HG02763 (cell line): Measurements from ENCODE around the gene CYTIP.
A peak's percentile ranks its signal among the peaks of the same experiment; 100 is the strongest.
"Not testable (repeated sequence)": the region's sequence is repeated elsewhere in the genome, so short reads cannot be mapped to it uniquely, and the experiment has no call there.

Experiments used
- ATAC-seq: cut with Tn5 transposase; IDR thresholded peaks from one replicate; pipeline ENCODE4 v1.9.1; 2021; ENCODE audit warnings: mild to moderate bottlenecking, moderate library complexity; ENCODE audit not compliant: unreplicated experiment

The CYTIP gene

DNA sequence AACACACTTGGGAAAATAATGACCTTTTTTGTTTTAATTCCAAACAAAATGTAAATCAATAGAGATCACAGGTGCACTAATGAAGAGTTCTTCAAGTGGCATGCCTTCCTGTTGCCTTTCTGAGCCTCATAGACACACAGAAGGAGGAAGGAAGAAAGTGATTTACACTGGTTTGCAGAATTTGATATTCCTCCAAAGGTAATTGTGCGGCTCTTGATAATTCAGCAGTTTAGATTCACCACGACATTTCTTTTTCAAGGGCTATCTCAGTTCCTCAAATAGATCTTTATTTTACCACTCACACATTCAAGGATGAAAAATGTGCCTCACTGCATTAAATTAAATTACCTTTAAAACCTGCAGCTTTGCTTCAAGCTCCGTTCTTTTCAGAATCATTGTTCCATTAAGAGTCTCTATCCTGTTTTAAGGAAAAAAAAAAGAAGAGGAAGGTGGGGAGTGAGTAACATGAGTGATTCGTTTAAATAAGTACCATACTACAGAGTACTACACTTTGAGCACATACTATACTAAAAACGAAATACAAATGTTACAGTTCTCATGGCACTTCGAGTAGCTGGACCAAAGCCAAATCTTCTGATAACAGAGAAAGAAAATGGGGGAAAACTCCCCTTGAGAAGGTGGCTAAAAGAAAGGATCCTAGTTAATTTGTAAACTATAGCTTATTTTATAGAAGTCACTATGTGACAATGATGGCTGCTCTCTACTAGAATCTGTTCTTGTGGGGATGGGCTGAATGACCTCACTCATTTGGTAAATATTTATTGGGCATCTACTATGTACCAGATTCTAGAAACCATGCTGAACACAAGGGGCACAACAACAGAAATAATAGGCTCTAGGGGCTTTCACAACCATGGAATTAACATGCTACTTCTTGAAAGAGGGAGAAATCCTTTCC lies 16.6 kb downstream of the CYTIP start:
- no peak for ATAC-seq

DNA sequence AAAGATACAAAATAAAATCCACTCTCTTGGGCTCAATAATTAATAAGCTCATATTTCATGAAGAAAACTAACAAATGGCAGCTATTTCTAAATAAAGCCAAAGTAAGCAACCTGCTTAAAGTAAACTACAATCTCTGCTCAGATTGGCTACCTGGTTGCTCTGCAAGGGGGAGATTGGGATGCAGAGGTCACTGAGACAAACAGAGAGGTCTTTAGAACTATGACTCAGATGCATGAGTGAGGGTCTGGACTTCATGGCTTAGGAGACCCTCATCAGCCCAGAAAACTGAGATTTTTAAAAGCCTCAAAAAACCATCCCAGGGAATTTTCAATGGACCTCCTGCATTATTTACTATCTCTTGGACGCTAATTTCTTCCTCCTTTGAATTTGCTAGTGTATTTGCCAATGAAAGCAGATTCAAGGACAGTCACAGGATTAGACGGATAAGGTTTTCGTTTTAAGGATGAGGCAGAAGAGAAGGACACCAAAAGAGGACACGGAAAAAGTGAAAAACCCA lies 17.4 kb downstream of the CYTIP start:
- ATAC-seq = no peak

DNA sequence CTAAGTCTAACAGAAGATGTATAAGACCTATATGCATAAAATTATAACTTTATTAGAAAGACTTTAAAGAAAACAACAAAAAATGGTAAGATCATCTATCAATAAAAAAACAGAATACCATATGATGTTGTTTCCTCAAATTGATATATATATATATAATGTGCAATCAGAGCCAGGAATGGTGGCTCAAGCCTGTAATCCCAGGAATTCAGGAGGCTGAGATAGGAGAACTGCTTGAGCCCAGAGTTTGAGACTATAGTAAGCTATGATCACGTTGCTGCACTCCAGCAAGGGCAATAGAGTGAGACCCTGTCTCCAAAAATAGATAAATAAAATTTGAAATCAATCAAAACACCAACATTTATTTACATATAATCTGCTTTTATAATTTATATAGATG lies 19.5 kb downstream of the CYTIP start:
- no peak for ATAC-seq

DNA sequence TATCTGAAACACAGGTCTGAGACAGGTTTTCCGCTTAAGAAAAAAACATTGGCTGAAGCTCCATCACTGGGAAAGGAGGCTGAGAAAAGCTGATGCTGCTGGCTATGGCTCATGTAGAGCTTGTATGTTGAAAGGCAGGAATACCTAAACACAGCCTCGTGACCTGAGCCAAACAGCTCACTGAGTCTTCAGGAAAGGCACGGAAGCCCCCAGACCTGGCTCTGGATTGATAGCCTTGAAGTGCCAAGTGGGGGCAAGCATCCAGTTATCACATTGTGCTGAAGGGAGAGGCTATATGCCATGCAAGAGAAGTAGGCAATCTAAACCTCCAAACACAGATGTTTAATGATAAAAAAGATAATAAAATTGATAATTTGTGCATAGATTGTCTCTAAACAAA lies 21.9 kb downstream of the CYTIP start:
- no peak for ATAC-seq

DNA sequence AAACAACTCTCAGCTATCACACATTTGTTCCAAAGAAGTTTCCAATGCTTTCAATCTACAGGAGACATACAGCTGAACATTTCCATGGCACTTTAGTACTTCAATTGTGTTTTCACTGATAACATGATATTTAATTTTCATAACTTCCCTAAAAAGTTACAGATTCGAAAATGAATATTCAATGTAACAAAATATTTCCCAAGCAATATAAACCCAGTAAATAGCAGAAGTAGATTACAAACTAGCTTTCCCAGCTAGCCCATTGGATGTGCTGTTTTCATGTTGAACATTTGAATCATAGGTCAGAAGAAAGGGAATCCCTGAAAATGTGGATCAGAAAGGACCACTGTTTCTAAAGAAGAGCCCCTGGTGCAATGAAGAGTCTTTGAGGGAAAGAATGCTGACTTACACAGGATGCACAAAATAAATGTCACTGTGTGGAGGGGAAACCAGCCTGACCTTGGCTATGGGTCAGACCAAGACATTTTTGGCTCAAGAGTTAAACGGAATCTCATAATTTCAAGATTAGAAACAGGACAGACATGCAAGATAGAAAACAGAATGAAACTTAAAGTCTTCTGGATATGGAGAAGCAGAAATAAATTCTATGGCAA lies 22.5 kb downstream of the CYTIP start:
- ATAC-seq = no peak

DNA sequence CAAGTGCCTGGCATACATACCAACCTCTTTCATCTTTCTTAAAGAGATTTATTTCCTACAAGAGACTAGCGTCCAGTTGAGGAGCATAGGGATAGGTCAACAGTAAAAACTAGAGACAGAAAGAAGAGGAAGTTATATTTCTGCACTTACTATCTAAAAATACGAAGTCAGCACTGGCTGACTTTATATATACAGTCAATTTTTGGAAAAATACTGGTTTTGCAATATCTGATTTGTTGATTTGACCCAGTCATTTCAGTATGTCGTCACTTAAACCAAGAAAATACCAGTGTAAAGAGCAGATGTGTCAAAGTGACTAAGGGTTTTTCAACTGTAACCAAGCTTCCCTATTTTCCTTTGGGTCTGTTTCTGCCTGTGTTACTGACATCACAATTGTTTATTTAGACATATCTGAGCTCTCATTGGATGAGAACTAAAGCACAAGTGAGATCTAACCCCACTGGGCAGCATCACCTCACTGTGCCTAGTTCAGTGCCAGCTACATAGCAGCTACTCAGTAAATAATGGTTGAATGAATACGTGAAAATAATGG lies 23.0 kb downstream of the CYTIP start:
- ATAC-seq = no peak

DNA sequence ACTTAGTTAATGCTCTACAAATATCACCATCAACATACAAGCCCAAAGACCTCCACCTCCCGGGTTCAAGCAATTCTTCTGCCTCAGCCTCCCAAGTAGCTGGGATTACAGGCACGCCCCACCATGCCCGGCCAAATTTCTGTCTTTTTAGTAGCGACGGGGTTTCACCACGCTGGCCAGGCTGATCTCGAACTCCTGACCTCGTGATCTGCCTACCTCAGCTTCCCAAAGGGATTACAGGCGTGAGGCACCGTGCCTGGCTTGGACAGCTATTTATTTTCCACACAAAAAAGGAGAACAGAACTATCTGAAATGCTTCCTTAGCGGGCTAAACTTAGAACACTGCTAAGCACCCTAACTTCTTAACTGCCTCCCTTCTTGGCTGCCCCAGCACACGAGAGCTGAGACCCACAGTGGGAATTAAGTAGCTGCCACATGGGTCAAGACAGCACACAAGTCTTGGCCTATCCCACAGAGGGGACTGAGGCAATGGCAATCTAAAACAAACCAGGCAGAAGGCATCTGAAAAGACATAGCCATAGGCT lies 24.8 kb downstream of the CYTIP start:
- no peak for ATAC-seq

DNA sequence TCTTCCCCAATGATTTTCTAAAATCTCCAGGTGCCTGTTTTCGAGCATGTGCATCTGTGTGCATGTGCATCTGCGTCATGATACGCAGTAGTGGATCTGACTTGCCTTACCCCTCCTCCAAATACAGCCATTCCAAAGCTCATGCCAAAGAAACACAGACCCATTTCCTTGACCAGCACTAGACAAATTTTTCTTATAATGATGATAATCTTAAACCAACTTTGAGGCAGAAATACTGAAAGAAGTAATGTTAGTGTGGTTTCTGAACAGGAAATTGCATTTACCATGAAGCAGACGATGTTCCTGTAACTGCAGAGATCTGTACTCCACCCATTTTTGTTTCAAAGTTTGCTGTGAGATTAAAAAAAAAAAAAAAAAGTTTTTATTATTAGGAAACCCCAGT lies 25.6 kb downstream of the CYTIP start:
- no peak for ATAC-seq

DNA sequence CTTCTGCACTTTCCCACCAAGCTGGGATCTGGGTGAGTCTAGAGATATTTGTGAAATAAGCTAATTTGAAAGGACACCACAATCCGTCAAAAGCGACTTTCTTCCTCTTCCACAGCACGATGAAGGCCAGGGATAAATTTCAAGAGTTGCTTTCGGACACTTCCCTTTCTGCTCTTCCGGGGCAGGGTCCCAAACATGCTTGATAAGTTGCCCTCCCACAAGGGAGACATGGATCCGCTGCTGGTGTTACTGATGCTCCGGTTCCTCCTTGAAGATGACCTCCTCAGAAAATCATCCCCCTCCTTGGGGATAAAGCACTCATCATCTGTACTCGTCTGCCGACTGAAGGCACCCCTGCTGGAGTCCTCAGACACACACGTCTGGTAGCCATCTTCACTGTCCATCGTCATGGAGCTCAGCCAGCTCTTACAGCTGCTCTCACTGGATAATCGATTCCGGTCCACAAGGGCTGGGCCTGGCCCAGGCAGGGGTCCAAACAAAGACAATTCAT lies 28.2 kb downstream of the CYTIP start:
- no peak for ATAC-seq

DNA sequence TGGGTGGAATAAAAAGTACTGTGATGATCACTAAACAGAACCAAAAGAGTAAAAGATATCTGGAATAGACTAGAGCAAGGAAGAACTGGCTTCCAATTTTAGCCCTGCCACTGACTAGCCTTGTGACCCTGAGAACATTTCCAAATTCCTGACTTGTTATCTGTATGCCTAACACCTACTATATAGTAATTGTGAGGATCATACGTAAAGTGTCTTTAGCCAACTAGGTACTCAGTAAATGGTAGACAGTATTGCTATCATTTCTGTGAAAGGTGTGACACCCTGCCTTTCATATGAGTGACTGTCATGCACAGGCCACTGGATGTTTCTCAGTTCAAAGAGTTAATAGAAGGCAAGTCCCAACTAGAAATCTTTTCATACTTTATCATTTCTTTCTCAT lies 29.8 kb downstream of the CYTIP start:
- ATAC-seq = peak; percentile 16

DNA sequence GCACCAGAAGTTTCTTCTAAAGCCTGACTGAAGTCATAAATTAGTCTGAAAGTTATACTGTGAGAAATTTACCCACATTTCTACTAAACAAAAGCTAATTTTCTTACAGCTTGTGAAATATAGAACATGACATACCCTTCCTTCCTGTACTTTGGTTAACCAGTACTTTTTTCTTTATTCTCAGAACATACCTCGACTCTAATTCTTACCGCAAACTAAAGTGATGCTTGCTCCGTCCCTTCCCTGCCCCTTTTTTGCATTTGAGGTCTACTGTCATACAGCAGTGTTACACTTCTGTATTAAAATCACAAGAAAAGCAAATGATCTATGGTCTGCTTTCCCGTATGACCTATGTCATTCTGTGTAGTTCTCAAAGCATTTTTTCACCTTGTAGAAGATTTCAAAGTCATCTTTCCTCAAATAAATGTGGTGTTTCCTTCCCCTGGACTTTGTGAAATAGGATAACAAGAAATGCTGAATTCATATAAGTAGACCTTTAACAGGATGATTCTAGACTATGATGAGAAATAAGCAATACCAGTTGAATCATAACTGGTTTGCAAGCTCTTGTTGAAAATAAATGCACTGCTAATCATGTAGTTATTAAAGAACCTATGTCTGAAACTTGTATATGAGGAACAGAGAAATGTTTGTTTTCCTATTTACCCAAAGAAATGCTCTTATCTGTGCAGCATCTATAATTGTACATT lies 30.4 kb downstream of the CYTIP start:
- peak; percentile 81 for ATAC-seq

DNA sequence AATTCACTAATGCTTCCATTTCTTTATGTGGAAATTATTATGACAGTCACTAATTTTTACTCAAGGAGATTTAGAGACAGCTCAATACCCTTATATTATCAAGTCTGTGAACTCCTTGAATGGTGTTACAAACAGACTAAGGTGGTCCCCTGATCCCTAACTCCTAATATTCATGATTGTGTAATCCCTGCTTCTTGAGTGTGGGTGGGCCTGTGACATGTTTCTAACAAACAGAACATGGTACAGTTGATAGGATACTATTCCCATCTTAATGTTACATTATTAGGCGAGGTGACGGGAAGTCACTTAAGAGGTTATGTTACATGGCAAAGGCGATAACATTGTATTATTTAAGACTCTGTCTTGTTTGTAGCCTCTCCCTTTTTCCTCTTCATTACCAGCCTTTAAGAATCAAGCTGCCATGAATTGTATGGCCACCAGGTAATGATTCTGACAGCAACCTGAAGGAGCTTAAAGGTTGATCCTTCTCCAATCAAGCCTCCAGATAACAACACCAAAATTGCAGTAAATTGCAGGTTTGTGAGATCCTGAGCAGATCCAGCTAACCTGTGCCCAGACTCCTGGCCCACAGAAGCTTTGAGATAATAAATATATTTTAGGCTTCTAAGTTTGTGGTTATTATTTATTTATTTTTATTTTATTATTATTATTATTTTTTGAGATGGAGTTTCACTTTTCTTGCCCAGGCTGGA lies 32.1 kb downstream of the CYTIP start:
- no peak for ATAC-seq

DNA sequence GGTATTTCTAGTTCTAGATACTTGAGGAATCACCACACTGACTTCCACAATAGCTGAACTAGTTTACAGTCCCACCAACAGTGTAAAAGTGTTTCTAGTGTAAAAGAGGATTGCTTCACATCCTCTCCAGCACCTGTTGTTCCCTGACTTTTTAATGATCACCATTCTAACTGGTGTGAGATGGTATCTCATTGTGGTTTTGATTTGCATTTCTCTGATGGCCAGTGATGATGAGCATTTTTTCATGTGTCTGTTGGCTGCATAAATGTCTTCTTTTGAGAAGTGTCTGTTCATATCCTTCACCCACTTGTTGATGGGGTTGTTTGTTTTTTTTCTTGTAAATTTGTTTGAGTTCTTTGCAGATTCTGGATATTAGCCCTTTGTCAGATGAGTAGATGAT lies 38.5 kb downstream of the CYTIP start:
- ATAC-seq = not testable (repeated sequence)

DNA sequence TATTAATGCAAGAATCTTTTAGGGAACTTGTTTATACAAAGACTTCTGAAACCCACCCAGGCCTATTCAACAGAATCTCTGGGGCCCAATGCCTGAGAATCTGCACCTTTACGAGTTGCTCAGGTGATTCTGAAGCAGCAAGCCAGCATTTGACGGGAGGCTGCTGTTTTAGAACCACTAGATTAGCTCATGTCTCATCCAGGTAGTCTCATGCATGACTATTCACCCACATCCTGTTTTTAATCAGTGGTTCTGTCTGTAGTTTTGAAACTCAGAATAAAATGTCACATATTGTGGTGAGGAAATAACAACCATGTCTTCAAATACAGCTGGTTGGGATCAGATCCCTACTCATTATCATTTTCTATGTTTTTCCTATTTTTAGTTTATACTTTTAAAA lies 39.5 kb downstream of the CYTIP start:
- ATAC-seq = peak; percentile 94

DNA sequence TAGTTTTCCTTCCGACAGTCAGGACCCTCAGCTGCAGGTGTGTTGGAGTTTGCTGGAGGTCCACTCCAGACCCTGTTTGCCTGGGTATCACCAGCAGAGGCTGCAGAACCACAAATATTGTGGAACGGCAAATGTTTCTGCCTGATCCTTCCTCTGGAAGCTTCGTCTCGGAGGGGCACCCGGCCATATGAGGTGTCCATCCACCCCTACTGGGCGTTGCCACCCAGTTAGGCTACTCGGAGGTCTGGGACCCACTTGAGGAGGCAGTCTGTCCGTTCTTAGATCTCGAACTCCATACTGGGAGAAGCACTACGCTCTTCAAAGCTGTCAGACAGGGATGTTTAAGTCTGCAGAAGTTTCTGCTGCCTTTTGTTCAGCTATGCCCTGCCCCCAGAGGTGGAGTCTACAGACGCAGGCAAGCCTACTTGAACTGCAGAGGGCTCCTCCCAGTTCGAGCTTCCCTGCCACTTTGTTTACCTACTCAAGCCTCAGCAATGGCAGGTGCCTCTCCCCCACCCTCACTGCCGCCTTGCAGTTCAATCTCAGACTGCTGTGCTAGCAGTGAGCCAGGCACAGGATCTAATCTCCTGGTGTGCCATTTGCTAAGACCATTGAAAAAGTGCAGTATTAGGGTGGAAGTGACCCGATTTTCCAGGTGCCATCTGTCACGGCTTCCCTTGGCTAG lies 40.9 kb downstream of the CYTIP start:
- not testable (repeated sequence) for ATAC-seq

DNA sequence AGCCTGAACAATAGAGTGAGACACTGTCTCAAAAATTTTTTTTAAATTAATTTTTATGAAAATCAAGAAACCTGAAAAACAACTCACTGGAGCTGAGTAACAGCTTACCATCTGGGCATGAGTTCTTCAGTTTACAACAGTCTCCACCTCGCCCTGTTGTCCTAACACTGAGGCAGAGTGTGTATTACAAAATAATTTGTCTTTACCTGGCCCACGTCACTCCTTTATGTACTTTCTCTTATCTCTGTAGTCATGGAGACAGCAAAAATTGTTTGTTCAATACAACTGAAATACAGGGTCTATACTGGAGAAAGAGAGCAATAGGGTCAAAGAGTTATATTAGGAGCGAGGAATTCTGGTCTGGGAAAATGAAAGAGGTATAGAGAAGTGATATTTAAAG lies 48.1 kb downstream of the CYTIP start:
- ATAC-seq = no peak

DNA sequence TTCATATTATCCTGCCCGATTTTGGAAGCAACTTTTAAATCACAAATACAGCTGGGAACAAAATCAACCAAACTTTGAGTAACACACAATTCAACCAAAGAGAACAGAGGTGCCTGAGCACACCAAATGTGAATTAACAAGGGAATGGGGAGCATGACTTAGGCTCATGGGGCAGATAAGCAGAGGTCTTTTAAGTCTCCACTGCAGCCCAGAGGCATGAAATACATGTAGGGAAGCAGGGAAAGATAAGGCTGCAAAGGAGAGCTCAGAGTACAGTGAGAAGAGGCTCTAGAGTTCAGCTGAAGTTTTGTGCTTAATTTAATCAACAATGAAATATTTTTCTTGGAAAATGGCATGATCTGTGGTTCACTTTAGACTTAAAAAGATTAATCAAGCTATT lies 49.0 kb downstream of the CYTIP start:
- no peak for ATAC-seq

DNA sequence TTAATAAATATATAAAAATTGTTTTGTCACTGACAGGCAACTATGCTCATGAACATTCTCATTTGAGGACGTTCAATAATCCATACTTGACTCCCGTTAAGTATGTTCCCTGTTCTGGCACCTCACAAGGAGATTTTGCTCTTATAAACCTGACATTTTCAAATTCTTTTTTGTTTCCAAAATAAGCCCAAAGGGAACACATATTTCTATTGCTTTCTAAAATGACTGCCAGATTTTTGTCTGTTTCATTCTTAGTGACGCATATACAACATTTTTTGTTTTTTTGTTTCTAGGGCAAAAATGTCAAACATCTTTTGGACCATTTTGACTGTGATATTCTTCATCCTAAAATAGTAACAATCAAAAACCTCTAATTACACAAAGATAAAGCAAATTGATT lies 50.5 kb downstream of the CYTIP start:
- no peak for ATAC-seq

DNA sequence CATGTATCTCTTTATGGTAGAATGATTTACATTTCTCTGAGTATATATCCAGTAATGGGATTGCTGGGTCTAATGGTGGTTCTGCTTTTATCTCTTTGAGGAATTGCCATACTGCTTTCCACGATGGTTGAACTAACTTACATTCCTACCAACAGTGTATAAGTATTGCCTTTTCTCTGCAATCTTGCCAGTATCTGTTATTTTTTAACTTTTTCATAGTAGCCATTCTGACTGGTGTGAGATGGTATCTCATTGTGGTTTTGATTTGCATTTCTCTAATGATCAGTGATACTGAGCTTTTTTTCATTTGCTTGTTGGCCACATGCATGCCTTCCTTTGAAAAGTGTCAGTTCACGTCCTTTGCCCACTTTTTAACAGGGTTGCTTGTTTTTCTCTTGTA lies 55.1 kb downstream of the CYTIP start:
- no peak for ATAC-seq

DNA sequence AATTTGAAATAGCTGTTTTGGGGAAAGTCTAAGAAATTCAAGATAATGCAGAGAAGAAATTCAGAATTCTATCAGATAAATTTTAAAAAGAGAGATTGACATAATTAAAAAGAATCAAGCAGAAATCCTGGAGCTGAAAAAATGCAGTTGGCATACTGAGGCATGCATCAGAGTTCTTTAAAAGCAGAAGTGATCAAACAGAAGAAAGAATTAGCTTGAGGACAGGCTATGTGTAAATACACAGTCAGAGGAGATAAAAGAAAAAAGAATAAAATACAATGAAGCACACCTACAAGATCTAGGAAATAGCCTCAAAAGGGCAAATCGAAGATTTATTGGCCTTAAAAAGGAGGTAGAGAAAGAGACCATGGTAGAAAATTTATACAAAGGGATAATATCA lies 57.1 kb downstream of the CYTIP start:
- no peak for ATAC-seq
